PC-3 (cell line): ENCODE results near the gene JMJD6.

Experiments
- CTCF ChIP-seq: fragments of 300-600 bp; sonication (generic); conservative IDR thresholded peaks from 2 replicates; pipeline ENCODE4 v1.5.1; 2017; ENCODE audit warnings: antibody characterized with exemption, low read depth, mild to moderate bottlenecking, low read length
- EZH2phosphoT487 ChIP-seq: fragments of 300-600 bp; sonication (generic); IDR thresholded peaks from 2 replicates; pipeline ENCODE4 v1.6.1; 2018; ENCODE audit warnings: mild to moderate bottlenecking, antibody characterized with exemption, low read length, borderline replicate concordance

GRCh38 chr17:76775021-76775600 is 48.7 kb upstream of the JMJD6 start:
- no peak for TF ChIP-seq CTCF
- TF ChIP-seq EZH2phosphoT487, result no peak
